ENCODE measurements around the gene FAM110A.
"Not testable (repeated sequence)": the region's sequence is repeated elsewhere in the genome, so short reads cannot be mapped to it uniquely, and the experiment has no call there.

FAM110A gene

GRCh38 chr20:823574-823902 is 10.0 kb upstream of the FAM110A start:
- no peak for DNase-seq (ENCODE audit: low spot score)

GRCh38 chr20:824490-824889 is 9.0 kb upstream of the FAM110A start:
- DNase-seq (ENCODE audit: low spot score) = no peak

- DNase-seq (ENCODE audit: low spot score) = no peak
Observed at GRCh38 chr20:824916-825315, 8.6 kb upstream of the FAM110A start.

DNA sequence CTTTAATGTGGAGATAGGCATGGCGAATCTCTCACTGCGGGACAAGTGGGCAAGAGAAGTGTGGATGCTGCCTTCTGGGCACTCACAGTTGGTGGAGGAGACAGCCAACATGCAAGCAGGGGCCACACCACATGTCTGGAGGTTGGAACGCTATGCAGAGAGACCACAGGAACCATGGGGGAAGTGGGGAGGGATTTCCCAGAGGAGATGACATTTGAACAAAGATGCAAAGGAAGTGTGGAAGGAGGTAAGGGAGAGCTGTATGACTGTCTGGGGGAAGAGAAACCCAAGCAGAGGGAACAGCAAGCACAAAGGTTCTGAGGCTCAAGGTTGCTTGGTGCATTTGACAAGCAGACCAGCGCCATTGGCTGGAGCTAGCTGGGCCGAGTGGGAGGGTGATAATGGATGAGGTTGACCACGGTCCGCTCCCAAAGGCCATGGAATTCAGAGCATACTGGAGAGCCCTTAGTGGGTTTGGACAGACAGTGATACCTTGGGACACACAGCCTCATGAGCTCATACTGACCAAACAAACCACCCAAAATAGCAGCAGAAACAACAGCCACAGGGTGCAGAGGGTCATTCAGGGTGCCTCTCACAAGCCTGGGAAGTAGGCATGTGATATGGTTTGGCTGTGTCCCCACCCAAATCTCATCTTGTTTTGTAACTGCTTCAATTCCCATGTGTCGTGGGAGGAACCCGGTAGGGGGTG is 7.6 kb upstream of the FAM110A start:
- no peak for DNase-seq (ENCODE audit: low spot score)

DNA sequence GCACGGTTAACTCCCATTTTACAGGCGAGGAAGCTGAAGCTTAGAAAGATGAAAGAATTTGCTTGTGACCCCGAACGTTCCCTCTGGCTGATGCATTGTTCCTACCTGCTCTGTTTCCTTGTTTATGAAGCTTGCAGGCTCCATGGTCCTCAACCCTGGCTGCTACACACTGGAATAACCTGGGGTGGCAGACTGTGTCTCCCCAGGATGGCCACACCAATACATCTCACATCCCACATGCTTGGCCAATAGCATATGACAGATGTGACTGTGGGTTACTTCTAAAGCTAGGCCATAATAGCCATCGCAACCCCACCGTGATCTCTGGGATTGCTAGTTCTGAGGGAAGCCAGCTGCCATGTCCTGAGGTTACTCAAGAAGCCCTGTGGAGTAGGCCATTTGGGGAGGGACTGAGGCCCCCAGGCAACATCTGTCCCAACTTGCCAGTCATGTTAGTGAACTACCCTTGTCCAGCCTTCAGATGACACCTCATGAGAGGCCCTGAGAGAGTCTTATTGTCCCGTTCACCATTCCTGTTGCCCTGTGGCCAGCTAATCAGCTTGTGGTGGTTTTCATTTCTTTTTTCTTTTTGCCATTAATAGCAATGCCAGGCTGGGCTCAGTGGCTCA is 6.7 kb upstream of the FAM110A start:
- no peak for DNase-seq (ENCODE audit: low spot score)

GRCh38 chr20:827981-828380 is 5.5 kb upstream of the FAM110A start:
- DNase-seq (ENCODE audit: low spot score) = not testable (repeated sequence)

DNA sequence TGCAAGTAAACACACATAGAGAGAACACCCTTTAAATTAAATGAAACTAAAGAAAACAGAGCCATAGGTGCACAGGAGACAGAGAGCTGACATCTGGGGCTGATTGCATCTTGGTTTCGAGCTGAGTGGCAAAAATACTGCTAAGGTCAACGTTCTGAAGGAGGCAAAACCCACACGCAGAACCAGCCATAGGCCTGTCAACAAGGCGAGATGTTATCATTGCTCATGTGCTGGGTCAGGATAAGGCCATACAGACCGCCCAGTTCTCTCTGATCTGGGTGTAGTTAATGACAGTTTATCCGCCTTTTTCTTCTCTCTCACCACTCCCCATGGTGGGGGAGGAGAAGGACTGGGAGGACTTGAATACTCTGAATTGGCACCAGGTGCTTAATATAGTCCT is 4.5 kb upstream of the FAM110A start:
- DNase-seq (ENCODE audit: low spot score) = no peak

DNA sequence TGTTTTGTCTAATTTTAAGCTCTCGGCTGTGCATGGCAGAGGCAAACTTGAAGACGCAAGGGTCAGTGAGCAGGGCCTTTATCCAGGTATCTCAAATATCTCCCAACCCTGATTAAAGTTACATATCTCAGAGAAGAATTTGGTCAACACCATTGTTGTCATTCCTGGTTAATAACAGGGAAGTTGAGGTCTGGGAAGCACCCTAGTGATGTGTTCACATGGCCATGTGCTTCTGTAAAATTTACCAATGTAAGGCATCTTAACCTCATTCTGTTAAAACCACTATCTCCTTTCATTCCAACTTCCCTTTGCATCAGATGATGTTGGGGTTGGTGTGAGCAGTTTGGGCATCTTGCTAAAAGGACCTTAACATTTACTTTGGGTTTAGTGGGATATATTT is 4.0 kb upstream of the FAM110A start:
- DNase-seq (ENCODE audit: low spot score) = no peak

DNA sequence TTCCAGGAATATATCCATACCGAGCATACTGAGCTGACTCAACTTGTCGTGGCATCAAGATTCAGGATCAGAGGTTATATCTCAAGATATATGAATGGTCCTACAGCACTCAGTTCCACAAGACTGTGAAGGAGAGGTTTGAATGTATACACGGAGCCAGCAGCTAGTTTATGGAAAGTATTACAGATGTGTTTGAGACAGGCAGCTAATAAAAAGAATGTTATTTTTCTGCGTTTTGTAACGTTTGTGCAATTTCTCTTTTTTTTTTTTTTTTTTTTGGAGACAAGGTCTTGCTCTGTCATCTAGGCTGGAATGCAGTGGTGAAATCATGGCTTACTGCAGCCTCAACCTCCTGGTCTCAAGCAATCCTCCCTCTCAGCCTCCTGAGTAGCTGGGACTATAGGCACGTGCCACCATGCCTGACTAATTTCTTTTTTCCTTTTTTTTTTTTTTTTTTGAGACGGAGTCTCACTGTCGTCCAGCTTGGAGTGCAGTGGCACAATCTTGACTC is 3.4 kb upstream of the FAM110A start:
- DNase-seq (ENCODE audit: low spot score) = no peak

DNA sequence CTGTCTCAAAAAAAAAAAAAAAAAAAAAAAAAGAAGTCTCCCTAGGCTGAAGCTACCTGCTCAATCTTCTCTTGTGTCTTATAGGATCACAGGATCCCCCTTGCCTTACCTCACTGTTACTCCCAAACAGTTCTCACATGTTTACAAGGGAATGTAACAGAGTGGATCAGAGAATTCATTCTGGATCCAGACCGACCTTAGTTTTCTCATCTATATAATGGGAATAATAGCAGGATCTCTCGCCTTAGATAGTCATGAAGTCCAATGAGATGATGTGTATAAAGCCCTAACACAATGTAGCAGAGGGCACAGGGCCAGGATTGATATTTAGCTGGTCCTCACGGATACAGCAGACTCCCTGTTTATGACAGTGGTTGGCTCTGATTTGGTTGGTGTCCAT is 2.3 kb upstream of the FAM110A start:
- no peak for DNase-seq (ENCODE audit: low spot score)

GRCh38 chr20:831956-832355 is 1.6 kb upstream of the FAM110A start:
- DNase-seq (ENCODE audit: low spot score) = no peak

- no peak for DNase-seq (ENCODE audit: low spot score)
Observed at GRCh38 chr20:833121-833449, 430 bp upstream of the FAM110A start.

DNA sequence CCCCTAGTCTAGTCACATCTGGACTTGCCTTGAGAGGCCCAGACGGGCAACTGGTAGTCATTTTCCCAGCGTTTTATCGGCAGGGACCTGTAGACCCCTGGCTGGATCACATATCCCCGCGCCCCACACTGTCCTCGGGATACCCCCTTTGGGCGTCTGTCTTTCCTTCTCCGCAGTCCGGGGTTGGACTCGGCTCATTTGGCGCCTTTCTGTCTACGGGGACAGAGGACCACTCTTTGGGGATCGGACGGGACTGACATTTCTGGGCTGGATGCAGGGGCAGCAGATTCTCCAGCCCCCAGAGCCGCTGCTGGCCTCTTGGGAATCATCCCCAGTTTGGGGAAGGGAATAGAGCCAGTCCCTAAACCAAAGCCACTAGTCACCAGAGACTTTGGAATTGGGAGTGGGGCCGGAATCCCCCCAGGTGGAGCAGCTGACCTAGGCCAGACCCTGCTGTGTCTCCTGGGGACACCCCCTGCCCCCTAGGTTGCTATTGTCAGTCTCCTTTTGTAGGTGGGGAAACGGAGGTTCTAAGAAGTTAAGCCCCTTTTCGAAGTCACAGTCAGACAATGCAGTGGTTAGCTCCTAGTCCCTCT is 734 bp downstream of the FAM110A start:
- peak; percentile 69 for DNase-seq (ENCODE audit: low spot score)

DNA sequence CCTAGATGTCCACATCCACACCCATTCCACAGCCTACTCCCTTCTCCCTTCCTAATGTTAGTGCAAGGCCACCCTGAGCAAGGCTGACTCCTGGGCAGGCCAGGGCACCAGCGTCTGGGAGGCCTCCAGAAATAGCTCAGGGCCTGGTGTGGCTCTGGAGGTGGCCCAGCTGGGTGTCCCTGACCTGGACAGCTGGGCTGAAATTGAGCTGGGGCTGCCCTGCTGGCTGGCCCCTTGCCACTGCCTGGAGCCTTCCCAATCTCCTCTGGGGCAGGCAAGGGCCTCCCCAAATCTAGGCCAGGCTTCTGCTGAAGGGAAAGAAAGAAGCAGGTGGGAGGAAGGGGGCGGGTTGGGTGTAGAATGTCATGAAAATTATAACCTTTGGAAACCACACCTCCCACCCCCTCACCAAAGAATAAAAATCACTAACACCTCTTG is 2.1 kb downstream of the FAM110A start:
- no peak for DNase-seq (ENCODE audit: low spot score)

GRCh38 chr20:836190-836589 is 2.7 kb downstream of the FAM110A start:
- no peak for DNase-seq (ENCODE audit: low spot score)

- DNase-seq (ENCODE audit: low spot score) = no peak
Observed at GRCh38 chr20:839015-839414, 5.5 kb downstream of the FAM110A start.

DNA sequence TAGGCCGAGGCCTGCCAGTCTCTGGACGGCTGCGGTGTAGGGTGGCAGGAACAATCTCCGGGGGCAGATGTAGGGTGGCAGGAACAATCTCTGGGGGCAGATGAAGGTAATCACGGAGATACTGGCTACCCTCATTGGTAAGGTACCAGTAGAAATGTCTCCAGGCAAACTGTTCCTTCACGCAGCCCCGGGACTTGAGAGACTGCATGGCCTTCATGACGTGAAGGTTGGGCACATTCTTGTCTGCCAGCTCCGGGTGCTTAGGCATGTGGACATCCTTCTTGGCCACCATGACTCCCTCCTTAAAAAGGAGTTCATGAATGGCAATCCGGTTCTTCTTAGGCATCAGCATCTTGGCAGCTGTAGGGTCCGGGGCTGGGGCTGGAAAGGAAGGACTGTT is 6.1 kb downstream of the FAM110A start:
- DNase-seq (ENCODE audit: low spot score) = no peak

DNA sequence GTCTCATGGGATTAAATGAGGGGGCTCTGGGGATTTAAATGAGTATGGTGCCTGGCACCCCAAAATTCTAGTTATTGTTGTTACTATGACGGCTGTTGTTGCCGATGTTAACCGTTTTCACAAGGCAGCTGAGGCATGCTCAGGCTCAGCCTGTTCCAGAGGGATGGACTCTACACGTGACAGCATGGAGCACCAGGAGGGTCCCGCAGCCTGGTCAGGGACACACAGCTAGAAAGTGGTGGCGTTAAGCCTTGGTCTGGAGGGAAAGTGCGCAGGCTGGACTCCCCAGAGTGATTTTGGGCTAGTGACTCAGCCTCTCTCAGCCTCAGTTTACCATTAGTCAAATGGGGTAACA is 7.0 kb downstream of the FAM110A start:
- no peak for DNase-seq (ENCODE audit: low spot score)

DNA sequence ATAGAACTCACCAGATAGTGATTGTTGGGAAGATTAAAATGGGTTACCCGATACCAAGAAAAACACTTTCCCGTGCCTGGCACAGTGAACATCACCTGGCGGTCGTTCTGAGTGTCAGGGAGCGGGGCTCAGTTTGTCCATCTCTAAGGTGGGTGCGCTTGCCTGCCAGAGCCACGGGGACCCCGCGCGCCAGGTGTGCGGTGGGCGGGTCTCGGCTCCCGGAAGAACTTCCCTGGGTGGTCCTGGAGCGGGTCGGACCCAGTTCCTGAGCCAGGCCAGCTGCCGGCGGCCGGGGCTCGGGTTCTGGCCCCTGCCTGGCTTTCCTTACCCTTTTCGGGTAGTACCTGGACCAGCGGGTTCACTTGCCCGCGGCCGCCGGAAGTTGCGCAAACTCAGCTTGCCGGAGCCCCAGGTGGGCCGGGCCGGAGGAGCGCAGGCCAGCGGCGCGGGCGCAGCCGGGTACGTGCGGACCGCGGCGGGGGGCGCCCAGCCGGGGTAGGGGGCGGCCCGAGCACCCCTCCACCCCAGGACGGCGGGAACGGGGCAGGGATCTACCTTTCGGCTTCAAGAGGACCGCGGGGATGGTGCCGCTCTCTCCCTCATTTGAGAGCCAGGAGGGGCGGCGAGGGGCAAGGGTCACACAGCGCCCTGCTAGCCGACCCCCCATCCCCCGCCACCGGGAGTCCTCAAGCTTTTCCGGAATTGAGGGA is 7.5 kb downstream of the FAM110A start:
- no peak for DNase-seq (ENCODE audit: low spot score)

DNA sequence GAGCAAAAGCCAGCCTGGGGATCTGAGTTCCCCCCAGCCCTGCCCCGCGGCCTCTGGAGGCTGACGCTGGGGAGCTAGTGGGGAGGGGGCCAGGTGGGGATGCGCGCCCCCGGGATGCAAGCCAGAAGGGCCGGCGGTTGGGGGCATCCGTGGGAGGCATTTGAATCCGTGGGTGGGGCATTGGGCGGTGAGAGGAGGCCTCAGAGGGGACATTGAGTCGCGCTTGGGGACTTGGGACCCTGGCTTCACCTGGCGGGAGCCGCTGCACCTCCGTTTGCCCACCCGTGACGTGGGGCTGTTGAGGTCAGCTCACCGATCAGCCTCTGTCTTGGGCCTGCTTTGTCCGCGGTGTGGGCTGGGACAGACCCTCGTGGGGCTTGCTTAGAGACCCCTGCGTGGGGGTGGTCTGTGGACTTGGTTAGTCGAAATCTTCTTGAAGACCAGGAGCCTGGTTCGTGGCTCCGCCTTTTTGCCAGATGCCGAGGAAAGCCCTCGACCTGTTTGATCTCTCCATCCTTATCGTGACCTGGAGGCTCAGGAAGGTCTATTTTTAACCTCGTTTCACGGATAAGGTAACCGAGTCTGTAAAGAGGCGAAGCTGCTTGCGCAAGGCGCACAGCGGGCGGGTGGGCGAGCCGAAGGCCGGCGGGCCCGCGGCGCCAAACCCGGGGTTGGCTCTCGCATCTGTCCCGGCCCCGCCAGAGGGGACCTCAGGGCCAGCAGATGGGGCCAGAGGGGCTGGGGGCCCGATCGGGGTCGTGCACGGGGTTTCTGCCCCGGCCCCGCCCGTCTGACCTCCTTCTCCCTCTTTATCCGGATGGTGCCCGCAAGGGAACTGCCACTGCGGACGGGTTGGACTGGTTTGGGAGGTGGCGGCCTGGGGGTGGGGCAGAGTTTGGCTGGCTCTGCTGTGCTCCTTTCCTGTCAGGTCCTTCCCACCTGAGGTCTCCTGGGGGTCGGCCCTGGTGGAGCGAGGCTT is 8.3 kb downstream of the FAM110A start:
- DNase-seq (ENCODE audit: low spot score) = no peak

- DNase-seq (ENCODE audit: low spot score) = no peak
Observed at GRCh38 chr20:842547-842940, 9.0 kb downstream of the FAM110A start.

DNA sequence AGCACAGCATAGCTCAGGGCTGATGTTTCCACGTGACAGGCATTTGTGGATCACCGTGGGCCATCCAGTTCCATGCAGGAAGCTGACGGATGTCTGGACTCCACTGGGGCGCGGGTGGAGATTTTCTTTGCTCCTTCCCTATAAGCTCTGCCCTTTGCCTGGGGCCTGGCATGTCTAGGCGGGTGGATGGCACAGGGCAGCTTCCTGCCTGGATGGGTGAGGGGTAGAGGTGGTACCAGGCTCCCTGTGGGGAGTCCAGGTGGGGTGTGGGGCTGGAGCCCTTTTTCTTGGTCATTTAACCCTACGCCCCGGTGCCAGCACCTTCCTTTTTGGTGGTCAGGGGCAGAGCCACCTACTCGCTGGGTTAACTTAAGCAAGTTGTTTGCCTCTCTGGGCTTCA is 10.4 kb downstream of the FAM110A start:
- no peak for DNase-seq (ENCODE audit: low spot score)
